ENCODE measurements around the gene CCDC33. TPM values are rescaled to one million over a fixed set of nuclear protein-coding genes. Genes with fewer than 3 reads are reported as not detected.
"Not testable (repeated sequence)": the region's sequence is repeated elsewhere in the genome, so short reads cannot be mapped to it uniquely, and the experiment has no call there.

The CCDC33 gene
- total RNA-seq, 1 donor from 2014 or later = not detected

DNA sequence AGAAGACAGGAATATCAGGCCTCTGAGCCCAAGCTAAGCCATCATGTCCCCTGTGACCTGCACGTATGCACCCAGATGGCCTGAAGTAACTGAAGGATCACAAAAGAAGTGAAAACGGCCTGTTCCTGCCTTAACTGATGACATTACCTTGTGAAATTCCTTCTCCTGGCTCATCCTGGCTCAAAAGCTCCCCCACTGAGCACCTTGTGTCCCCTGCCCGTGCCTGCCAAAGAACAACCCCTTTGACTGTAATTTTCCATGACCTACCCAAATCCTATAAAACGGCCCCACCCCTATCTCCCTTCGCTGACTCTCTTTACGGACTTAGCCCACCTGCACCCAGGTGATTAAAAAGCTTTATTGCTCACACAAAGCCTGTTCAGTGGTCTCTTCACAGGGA is 123.2 kb downstream of the CCDC33 start:
- DNase-seq (ENCODE audit: low read depth in 2 of 2) = not testable (repeated sequence)

DNA sequence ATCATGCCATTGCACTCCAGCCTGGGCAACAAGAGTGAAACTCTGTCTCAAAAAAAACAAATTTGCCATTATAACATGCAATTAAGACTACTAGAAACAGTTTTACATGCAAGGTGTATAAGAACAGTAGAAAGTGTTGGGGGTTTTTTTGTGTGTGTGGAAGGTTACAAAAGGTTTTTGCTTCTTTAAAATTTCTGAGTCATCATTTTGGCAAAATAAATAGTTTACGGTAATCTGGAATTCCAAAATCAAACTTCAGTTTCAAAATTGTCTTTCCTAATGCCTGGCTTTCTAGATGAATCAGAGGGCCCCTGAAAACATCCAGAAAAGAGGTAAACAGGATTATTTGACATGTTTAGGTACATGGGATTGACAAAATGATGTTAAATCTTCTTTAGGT is 124.7 kb downstream of the CCDC33 start:
- not testable (repeated sequence) for DNase-seq (ENCODE audit: low read depth in 2 of 2)

GRCh38 chr15:74362482-74362881 is 126.4 kb downstream of the CCDC33 start:
- DNase-seq (ENCODE audit: low read depth in 2 of 2) = no peak

DNA sequence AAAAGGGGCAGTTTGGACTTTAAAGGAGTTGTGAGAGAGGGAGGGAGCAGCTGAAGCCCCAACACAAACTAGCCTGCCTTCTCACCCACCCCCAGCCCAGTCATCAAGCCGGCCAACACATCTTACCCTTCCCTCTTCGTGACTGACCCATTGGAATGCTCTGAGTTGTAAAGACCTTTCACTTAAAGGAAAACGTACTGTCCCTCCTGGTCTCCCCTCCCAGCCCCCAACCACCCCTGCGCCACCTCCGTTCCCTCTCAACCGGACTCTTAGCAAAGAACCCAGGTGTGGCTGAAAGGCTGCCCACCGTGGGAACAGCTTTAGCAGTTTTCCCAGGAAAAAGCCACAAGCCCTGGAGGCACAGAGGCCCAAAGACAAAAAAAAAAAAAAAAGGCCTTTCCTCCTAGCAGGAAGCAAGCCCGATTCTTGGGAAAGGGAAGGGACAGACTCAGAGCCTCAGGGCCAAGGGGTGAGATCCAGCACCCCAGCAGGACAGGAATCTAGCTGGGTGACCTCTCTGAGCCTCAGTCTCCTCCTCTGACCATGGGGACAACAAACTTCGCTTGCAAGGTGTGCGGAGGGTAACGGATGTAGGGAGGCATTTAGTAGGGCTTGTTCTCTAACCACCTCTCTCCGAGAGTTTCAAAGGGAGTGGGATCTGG is 128.9 kb downstream of the CCDC33 start:
- no peak for DNase-seq (ENCODE audit: low read depth in 2 of 2)

GRCh38 chr15:74365598-74366445 is 129.7 kb downstream of the CCDC33 start:
- DNase-seq (ENCODE audit: low read depth in 2 of 2) = peak in 1 of 2 donors; percentile 65

- DNase-seq (ENCODE audit: low read depth in 2 of 2) = no peak
These were observed 131.2 kb downstream of the CCDC33 start, which contains the start of gene CYP11A1 for GRCh38 chr15:74367296-74367854. Gene CYP11A1, minus strand, starts transcription at chr15:74367646. Its CDS starts 61 bp downstream, at chr15:74367585.

DNA sequence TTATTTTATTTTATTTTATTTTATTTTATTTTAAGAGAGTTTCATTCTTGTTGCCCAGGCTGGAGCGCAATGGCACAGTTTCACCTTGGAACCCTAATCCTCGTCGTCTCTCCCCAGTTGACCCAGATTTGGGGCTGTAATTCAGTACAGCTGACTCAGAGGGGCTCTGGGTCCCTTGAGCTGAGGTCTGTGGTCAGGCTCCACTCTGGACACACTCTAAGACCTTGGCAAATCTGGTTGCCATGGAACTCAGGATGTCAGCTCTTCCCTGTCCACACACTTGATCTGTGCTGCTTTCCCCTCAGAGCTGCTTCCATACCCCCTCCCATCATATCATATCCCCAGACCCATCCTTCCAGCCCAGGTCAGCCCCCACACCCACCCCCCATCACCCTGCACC is 132.0 kb downstream of the CCDC33 start:
- no peak for DNase-seq (ENCODE audit: low read depth in 2 of 2)

- DNase-seq (ENCODE audit: low read depth in 2 of 2) = no peak
These were observed 133.1 kb downstream of the CCDC33 start for GRCh38 chr15:74369084-74369745.

DNA sequence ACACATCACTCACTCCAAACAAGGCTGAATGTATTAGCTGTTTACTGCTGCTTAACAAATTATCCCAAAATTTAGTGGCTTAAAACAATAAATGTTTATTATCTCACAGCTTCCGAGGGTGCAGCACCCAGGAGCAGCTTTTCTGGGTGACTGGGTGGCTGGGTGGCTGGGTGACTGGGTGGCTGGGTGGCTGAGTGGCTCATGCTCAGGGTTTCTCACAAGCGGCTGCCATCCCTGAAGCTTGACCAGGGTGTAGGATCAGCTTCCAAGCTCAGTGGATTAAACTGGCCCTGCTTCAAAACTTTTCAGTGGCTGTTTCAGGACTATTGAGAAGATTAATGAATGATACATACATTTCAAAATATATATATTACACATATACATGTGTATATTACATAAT is 133.6 kb downstream of the CCDC33 start:
- DNase-seq (ENCODE audit: low read depth in 2 of 2) = no peak

GRCh38 chr15:74370471-74370870 is 134.3 kb downstream of the CCDC33 start:
- no peak for DNase-seq (ENCODE audit: low read depth in 2 of 2)

DNA sequence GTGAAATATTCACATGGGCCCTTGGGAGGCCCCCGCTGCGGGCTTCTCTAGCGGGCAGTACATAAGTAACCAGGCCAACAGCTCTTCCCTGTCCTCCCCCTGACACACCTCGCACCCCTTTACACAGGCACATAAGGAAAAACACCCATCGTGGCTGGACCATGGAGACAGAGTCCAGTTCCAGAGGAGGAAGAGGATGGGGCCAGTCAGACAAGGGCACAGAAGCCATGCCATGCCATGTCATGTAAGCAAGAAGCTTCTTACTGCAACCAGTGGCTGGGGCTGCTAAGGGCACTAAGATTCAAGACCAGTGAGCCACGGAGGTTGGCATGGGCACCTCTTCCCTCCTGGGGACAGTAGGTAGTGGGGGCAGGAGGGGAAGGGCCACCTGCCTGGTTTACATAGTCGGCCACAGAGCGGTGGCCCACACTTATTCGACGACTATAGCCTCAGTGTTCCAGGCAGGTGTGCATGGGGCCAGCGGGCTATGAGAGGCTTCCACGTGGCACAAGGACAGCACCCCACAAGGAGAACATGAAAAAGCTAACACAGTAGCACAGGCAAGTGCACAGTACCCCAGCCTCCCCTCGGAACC is 137.0 kb downstream of the CCDC33 start:
- no peak for DNase-seq (ENCODE audit: low read depth in 2 of 2)

DNA sequence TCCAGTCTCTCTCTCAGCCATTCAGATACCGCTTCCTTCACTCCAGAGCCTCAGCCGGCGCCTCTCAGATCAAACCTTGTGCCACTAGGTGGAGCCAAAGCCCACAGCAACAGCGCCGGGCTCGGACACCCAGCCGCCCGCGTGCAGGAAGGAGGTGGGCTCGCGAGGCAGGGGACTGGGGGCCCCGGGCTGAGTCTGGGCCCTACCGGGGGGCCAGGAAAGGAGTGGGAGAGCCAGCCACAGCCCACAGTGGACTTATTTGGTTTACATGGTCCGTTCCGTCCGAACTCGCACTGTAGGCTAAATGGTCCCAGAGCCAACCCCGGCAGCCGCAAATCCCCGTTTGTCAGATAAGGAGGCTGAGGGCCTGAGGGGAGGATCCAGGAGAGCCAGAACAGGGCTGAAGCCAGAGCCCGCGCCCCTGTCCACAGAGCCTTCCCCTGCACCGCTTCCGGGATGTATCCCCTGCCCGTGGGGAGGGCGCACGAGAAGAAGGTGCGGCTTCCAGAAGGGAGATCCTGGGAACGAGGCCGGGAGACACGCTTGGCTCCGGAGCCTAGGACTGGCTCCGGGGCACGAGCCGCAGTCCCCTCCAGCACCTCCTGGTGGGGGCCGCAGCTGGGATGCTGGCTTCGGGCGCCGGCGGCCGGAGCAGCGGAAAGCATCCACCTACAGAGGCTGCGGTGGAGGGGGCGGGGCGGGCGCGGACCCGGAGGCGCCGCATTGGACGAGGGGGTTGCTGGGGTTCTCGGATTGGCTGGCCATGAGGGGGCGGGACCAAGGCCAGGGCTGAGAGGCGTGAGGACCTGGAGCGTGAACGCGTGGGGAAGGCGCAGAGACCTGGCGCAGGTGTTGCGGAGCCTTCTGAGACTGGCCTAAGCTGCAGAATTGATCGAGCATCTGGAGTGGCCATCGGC is 137.9 kb downstream of the CCDC33 start:
- peak; percentile 45 to 89 for DNase-seq (ENCODE audit: low read depth in 2 of 2)

DNA sequence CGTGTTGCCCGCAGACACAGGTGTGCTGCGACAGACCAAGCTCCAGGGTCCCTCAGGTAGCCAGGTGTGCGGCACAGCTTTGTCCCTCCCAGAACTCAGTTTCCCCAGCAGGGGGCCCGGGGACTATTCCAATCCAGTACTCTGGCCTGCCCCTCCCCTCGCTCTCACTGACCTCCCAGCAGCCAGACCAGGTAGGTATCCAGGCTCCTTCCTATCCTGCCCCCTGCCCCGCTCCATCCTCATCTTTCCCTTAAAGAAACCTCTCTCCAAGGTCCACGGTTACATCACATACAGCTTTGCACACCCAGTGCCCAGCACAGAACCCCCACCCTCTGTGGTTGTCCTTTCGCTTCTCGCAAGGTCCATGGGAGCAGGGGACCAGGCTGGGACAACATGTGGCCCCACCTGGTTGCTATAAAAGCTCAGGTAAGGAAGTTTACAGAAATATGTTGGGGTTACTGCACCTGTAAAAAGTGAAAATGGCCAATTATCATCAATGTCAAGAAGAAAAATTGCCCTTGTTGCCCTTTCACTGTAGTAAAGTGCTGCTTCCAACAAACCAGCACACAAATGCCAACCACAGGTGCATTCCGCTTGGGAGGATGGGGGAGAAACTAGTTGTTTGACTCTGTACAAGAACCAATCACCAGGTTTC is 138.6 kb downstream of the CCDC33 start:
- no peak for DNase-seq (ENCODE audit: low read depth in 2 of 2)

- DNase-seq (ENCODE audit: low read depth in 2 of 2) = peak in 1 of 2 donors; percentile 79
These were observed 139.2 kb downstream of the CCDC33 start for GRCh38 chr15:74375303-74375693.

- no peak for DNase-seq (ENCODE audit: low read depth in 2 of 2)
These were observed 140.1 kb downstream of the CCDC33 start for GRCh38 chr15:74376226-74376625.

DNA sequence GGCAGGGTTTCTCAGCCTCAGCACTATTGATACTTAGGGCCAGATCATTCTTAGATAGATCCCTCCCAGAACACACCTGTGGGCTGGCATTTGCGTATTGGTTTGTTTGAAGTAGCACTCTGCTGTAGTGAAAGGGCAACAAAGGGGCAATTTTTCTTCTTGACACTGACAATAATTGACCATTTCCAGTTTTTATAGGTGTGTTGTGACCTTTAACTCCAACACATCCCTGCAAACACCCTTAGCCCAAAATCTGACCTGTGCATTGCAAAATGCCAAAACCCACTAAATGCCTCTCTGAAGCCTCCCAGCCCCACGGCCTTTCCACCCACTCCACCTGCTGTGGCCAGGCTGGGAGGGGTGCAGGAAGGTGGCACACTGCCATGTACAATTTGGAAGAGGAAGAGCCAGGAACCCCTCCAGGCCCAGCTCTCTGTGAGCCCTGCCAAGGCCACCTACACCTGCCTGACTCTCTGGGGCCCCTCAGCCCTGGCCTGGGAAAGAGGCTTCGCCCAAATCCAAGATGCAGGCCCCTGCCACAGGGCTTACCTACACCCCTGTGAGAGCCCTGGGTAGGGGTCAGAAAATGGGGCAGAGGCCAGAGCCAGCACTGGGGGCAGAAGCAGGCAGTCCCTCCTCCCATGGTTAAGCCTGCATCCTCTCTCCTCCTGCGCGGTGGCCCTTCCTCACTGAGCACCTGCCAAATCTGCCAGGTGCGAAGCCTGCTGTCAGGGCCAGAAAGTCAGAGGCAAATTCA is 140.9 kb downstream of the CCDC33 start:
- no peak for DNase-seq (ENCODE audit: low read depth in 2 of 2)

GRCh38 chr15:74377831-74378766 is 142.0 kb downstream of the CCDC33 start:
- DNase-seq (ENCODE audit: low read depth in 2 of 2) = no peak

DNA sequence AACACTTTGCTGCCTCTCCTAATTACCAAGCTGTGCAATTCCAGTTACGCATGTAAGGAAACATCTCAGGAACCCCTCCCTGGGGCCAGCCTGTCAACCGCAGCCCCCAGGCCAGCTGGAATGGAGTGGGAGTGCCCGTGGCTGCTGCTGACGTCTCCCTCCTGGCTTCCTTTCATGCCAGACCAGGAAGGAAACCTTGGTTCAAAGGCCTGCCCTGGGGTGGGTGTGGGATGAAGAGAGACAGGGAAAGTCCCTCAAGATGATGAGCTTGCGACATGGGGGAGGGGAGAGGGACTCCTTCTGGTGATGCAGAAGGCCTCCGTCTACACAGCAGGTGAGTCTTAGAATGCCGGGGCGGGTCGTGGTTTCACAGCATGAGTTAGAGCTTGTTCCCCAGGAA is 142.7 kb downstream of the CCDC33 start:
- peak in 1 of 2 donors; percentile 32 for DNase-seq (ENCODE audit: low read depth in 2 of 2)
